Type B pancreatic cell (in vitro differentiated cells): ENCODE data around the gene GNB1. TPM values are rescaled to one million over a fixed set of nuclear protein-coding genes. Genes with fewer than 3 reads are reported as not detected.

Experiments
- DNase-seq: peaks from one replicate; pipeline ENCODE4 v3.0.0; 2021; ENCODE audit warnings: mixed read lengths; ENCODE audit not compliant: unreplicated experiment; ENCODE audit errors: extremely low spot score
- H3K27ac Mint-ChIP-seq: 2 replicates; pipeline ENCODE4 v1.8.0; 2021; ENCODE audit warnings: mild to moderate bottlenecking, mixed read lengths
- H3K27me3 Mint-ChIP-seq: 2 replicates; pipeline ENCODE4 v1.8.0; 2021; ENCODE audit warnings: mixed read lengths
- H3K36me3 Mint-ChIP-seq: 2 replicates; pipeline ENCODE4 v1.8.0; 2021; ENCODE audit warnings: mixed read lengths
- H3K4me1 Mint-ChIP-seq: one replicate; pipeline ENCODE4 v1.8.0; 2021; ENCODE audit warnings: mixed read lengths; ENCODE audit not compliant: unreplicated experiment
- H3K4me3 Mint-ChIP-seq: 2 replicates; pipeline ENCODE4 v1.8.0; 2021; ENCODE audit warnings: mild to moderate bottlenecking, mixed read lengths
- H3K9me3 Mint-ChIP-seq: 2 replicates; pipeline ENCODE4 v1.8.0; 2021; ENCODE audit warnings: mixed read lengths
- CTCF ChIP-seq: fragments of 200-600 bp; sonication (generic); conservative IDR thresholded peaks from 2 replicates; pipeline ENCODE4 v1.5.0; 2021; ENCODE audit warnings: antibody characterized with exemption, mild to moderate bottlenecking
- total RNA-seq: library from RNA; stranded (reverse); gene quantifications from 2 replicates; pipeline ENCODE4 v1.2.1, GENCODE V29; 2021; ENCODE audit warnings: low replicate concordance

GNB1 gene
- total RNA-seq, 1 donor from 2014 or later, result 297 TPM

GRCh38 chr1:1773874-1774273 lies 117.0 kb downstream of the GNB1 start:
- no peak for TF ChIP-seq CTCF
- no peak for DNase-seq
- H3K36me3 Mint-ChIP-seq, result peaks cover 20% of the 10 kb centered on the region
- H3K27ac Mint-ChIP-seq, result no peak overlapping the region
- peaks cover 5% of the 10 kb centered on the region for H3K9me3 Mint-ChIP-seq
- H3K4me3 Mint-ChIP-seq, result no peak overlapping the region
- no peaks in the 10 kb centered on the region for H3K27me3 Mint-ChIP-seq
- peaks cover 20% of the 10 kb centered on the region for H3K4me1 Mint-ChIP-seq

GRCh38 chr1:1771096-1771495 lies 119.8 kb downstream of the GNB1 start:
- peaks cover 27% of the 10 kb centered on the region for H3K36me3 Mint-ChIP-seq

GRCh38 chr1:1770102-1770501 lies 120.8 kb downstream of the GNB1 start:
- TF ChIP-seq CTCF, result no peak
- H3K4me1 Mint-ChIP-seq, result peaks cover 1% of the 10 kb centered on the region
- no peaks in the 10 kb centered on the region for H3K27me3 Mint-ChIP-seq
- DNase-seq, result no peak
- peaks cover 5% of the 10 kb centered on the region for H3K9me3 Mint-ChIP-seq
- no peak overlapping the region for H3K4me3 Mint-ChIP-seq
- H3K27ac Mint-ChIP-seq, result no peak overlapping the region
- H3K36me3 Mint-ChIP-seq, result peaks cover 27% of the 10 kb centered on the region

More at GRCh38 chr1:1771096-1771495, 119.8 kb downstream of the GNB1 start:
- no peak for DNase-seq
- TF ChIP-seq CTCF, result no peak
- Mint-ChIP-seq H3K4me1 (peaks cover 11% of the 10 kb centered on the region), H3K27ac (no peak overlapping the region), H3K27me3 (no peaks in the 10 kb centered on the region), H3K9me3 (peaks cover 5% of the 10 kb centered on the region), H3K4me3 (no peak overlapping the region)

- Mint-ChIP-seq H3K27me3 (no peaks in the 10 kb centered on the region), H3K4me1 (no peaks in the 10 kb centered on the region), H3K27ac (no peak overlapping the region), H3K4me3 (no peak overlapping the region), H3K9me3 (peaks cover 5% of the 10 kb centered on the region), H3K36me3 (peaks cover 27% of the 10 kb centered on the region)
- TF ChIP-seq CTCF, result no peak
- DNase-seq, result no peak
These were observed 122.5 kb downstream of the GNB1 start for GRCh38 chr1:1768249-1768992.

- no peak for DNase-seq
- no peak overlapping the region for H3K27ac Mint-ChIP-seq
- H3K9me3 Mint-ChIP-seq, result no peaks in the 10 kb centered on the region
- H3K4me3 Mint-ChIP-seq, result no peak overlapping the region
- H3K27me3 Mint-ChIP-seq, result no peaks in the 10 kb centered on the region
- no peaks in the 10 kb centered on the region for H3K4me1 Mint-ChIP-seq
- TF ChIP-seq CTCF, result no peak
- peaks cover 12% of the 10 kb centered on the region for H3K36me3 Mint-ChIP-seq
These were observed 125.9 kb downstream of the GNB1 start for GRCh38 chr1:1764876-1765470.
